ENCODE results near the gene POLR2L.

Gene POLR2L

GRCh38 chr11:842370-843002, at the start of gene POLR2L, which contains the start of gene TSPAN4:
POLR2L (minus strand) TSS chr11:842529; CDS start chr11:842508, 21 bp downstream.
TSPAN4 (plus strand) TSS chr11:842852; CDS start chr11:850305, 7,453 bp downstream.
- peak; percentile 90 for DNase-seq

- no peak for DNase-seq
Observed at GRCh38 chr11:890794-891540, 48.6 kb upstream of the POLR2L start.

- no peak for DNase-seq
Observed at GRCh38 chr11:889687-890475, 47.6 kb upstream of the POLR2L start.

GRCh38 chr11:889257-889656, 46.9 kb upstream of the POLR2L start:
- no peak for DNase-seq

GRCh38 chr11:888310-889212, 46.2 kb upstream of the POLR2L start:
- DNase-seq: no peak

GRCh38 chr11:887589-887988, 45.3 kb upstream of the POLR2L start:
- no peak for DNase-seq

- DNase-seq: no peak
Observed at GRCh38 chr11:886568-886967, 44.2 kb upstream of the POLR2L start.

GRCh38 chr11:884578-885070, 42.3 kb upstream of the POLR2L start:
- DNase-seq: no peak

GRCh38 chr11:883527-883926, 41.2 kb upstream of the POLR2L start:
- DNase-seq: no peak

GRCh38 chr11:882596-882995, 40.3 kb upstream of the POLR2L start:
- no peak for DNase-seq

- no peak for DNase-seq
Observed at GRCh38 chr11:880447-880846, 38.1 kb upstream of the POLR2L start.

GRCh38 chr11:877565-877964, 35.2 kb upstream of the POLR2L start:
- DNase-seq: peak; percentile 15

GRCh38 chr11:876545-876944, 34.2 kb upstream of the POLR2L start:
- no peak for DNase-seq

- DNase-seq: no peak
Observed at GRCh38 chr11:875769-876301, 33.5 kb upstream of the POLR2L start.

GRCh38 chr11:875203-875602, 32.9 kb upstream of the POLR2L start:
- DNase-seq: no peak

GRCh38 chr11:873706-874105, 31.4 kb upstream of the POLR2L start:
- no peak for DNase-seq

GRCh38 chr11:872799-873198, 30.5 kb upstream of the POLR2L start:
- DNase-seq: no peak

- no peak for DNase-seq
Observed at GRCh38 chr11:871472-871871, 29.1 kb upstream of the POLR2L start.

GRCh38 chr11:870418-870817, 28.1 kb upstream of the POLR2L start:
- DNase-seq: no peak

- no peak for DNase-seq
Observed at GRCh38 chr11:870127-870413, 27.7 kb upstream of the POLR2L start.

GRCh38 chr11:869399-870126, 27.2 kb upstream of the POLR2L start:
- no peak for DNase-seq

GRCh38 chr11:868802-869201, 26.5 kb upstream of the POLR2L start:
- DNase-seq: no peak
